Memory B cell (primary cell): ENCODE data around the gene IGF1.

Source experiments
- ATAC-seq: fragments of 150-1000 bp; cut with Tn5 transposase; 2 replicates; pipeline ENCODE4 v1.10.0; 2021; ENCODE audit warnings: low read depth, mild to moderate bottlenecking, moderate library complexity
- DNase-seq, 2 donors: peaks; one replicate each; pipeline ENCODE4 v3.0.0; 2022; ENCODE audit warnings: low spot score in 2 of 2
- H3K27ac Mint-ChIP-seq: one replicate; pipeline ENCODE4 v1.8.0; 2022; ENCODE audit warnings: mild to moderate bottlenecking, moderate library complexity, mixed read lengths
- H3K27me3 Mint-ChIP-seq: one replicate; pipeline ENCODE4 v1.8.0; 2022; ENCODE audit warnings: mixed read lengths
- H3K36me3 Mint-ChIP-seq: one replicate; pipeline ENCODE4 v1.8.0; 2022; ENCODE audit warnings: mild to moderate bottlenecking, mixed read lengths
- H3K4me1 Mint-ChIP-seq: one replicate; pipeline ENCODE4 v1.8.0; 2022; ENCODE audit warnings: mixed read lengths
- H3K4me3 Mint-ChIP-seq: one replicate; pipeline ENCODE4 v1.8.0; 2022; ENCODE audit warnings: mild to moderate bottlenecking, moderate library complexity, mixed read lengths
- H3K9me3 Mint-ChIP-seq: one replicate; pipeline ENCODE4 v1.8.0; 2022; ENCODE audit warnings: mixed read lengths

IGF1 gene

GRCh38 chr12:102480406-102480805 is at the start of gene IGF1:
Gene IGF1, minus strand, starts transcription at chr12:102480563. Its CDS starts 182 bp downstream, at chr12:102480381.
- DNase-seq (no peak), ATAC-seq (no peak)
- Mint-ChIP-seq H3K27me3 (peaks cover 2% of the 10 kb centered on the region), H3K9me3 (no peaks in the 10 kb centered on the region), H3K4me1 (peaks cover 15% of the 10 kb centered on the region), H3K36me3 (no peaks in the 10 kb centered on the region), H3K27ac (peak within 1 kb of the TSS; percentile 86), H3K4me3 (no peak within 1 kb of the TSS)

DNA sequence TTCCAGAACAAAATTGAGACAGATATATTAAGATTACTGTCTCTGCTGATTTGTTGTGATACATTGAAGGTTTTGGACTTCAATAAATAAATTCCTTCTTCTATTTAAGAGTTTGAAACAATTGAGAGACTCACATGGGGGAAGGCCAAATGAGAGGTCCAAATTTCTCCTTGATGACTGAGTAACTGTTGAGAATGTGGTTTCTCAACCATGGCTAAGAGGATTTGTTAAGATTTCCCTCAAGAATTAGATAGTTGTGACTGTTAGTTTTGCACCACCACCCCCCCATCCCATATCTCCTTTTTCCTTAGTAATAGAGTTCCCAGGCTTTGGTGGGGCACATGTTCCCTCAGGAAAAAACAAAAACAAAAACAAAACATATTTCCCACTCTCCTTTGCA is 47.7 kb upstream of the IGF1 start:
- no peak overlapping the region for H3K4me3 Mint-ChIP-seq
- no peak overlapping the region for H3K27ac Mint-ChIP-seq
- no peaks in the 10 kb centered on the region for H3K9me3 Mint-ChIP-seq
- ATAC-seq, result no peak
- H3K36me3 Mint-ChIP-seq, result no peaks in the 10 kb centered on the region
- peaks cover 12% of the 10 kb centered on the region for H3K27me3 Mint-ChIP-seq
- DNase-seq, result no peak
- H3K4me1 Mint-ChIP-seq, result no peaks in the 10 kb centered on the region

DNA sequence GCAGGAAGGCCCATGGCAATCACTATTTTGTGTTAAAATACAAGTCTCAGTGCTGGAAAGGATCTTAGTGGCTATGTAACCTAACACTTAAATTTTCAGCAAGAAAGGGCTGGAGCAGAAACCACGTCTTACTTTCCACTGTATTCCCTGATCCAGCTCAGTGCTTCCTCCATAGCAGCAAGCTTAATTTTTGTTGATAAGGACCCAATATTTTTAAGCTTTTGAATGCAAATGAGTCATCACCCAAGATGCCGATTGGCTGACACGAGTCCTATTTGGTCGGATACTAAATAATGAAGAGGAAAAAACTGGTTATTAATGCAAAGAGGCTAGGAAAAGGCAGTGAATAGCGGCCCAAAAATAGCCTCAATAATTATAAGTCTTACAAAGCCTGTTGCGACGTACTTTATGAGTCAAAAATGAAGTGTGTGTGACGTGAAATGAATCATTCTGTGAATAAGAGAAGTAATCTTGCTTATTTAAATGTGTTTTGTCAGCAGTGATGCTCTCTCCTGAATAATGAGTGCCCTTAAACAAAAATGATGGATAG is 46.9 kb upstream of the IGF1 start:
- H3K27ac Mint-ChIP-seq, result no peak overlapping the region
- no peak for ATAC-seq
- no peak for DNase-seq
- H3K4me1 Mint-ChIP-seq, result no peaks in the 10 kb centered on the region
- no peak overlapping the region for H3K4me3 Mint-ChIP-seq
- peaks cover 15% of the 10 kb centered on the region for H3K27me3 Mint-ChIP-seq
- H3K9me3 Mint-ChIP-seq, result no peaks in the 10 kb centered on the region
- H3K36me3 Mint-ChIP-seq, result no peaks in the 10 kb centered on the region

DNA sequence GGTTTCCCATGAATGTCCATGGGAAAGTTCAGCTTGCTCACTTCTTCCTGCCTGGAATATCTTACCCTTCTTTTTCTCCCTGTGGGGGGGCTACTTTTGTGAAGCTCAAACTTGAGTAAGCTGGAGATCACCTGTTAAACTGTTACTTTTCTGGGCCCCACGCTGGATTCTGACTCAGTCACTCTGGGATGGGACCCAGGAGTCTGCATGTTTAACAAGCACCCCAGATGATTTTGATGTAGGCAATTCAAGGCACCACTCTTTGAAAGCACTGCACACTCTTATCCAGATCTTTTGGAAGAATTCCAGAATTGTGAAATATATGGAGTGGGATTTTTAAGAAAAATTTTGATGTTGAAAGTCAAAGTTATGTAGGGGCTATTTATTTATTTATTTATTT is 46.3 kb upstream of the IGF1 start:
- H3K27me3 Mint-ChIP-seq, result peaks cover 15% of the 10 kb centered on the region
- H3K9me3 Mint-ChIP-seq, result no peaks in the 10 kb centered on the region
- no peaks in the 10 kb centered on the region for H3K36me3 Mint-ChIP-seq
- no peak overlapping the region for H3K4me3 Mint-ChIP-seq
- H3K4me1 Mint-ChIP-seq, result no peaks in the 10 kb centered on the region
- ATAC-seq (no peak), DNase-seq (no peak)
- no peak overlapping the region for H3K27ac Mint-ChIP-seq

GRCh38 chr12:102522768-102523167 is 42.4 kb upstream of the IGF1 start:
- H3K27ac Mint-ChIP-seq, result no peak overlapping the region
- H3K9me3 Mint-ChIP-seq, result peaks cover 1% of the 10 kb centered on the region
- H3K4me3 Mint-ChIP-seq, result no peak overlapping the region
- no peak for ATAC-seq
- no peaks in the 10 kb centered on the region for H3K36me3 Mint-ChIP-seq
- no peak for DNase-seq
- peaks cover 19% of the 10 kb centered on the region for H3K27me3 Mint-ChIP-seq
- H3K4me1 Mint-ChIP-seq, result no peaks in the 10 kb centered on the region

DNA sequence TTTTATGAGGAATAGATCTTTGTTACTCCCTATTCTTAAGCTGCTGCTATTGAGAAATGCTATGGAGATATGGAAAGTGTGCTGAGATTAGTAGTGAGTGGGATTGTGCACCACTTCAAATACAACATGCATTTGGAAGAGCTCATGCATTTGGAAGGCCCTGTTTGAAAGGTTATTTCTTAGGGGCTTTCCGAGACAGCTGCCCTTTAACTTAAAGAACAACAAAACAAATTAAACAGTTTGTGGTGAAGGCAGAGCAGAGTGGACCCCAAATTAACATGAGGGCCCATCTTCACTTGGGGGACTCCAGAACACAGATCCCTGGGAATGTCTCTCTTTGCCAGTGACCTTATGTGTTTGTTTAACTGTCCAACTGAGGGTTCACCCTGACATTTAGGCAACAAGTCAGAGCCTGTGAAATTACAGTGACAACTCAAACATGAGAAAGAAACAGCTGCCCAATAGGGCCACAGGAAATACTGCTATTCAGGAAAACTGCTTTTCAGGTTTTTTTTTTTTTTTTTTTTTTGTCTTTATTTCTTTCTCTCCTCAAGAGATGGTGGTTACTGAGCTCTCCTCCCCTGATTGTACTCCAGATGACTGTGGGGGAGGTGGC is 41.4 kb upstream of the IGF1 start:
- no peak for ATAC-seq
- no peak for DNase-seq
- H3K9me3 Mint-ChIP-seq, result peaks cover 1% of the 10 kb centered on the region
- H3K4me3 Mint-ChIP-seq, result no peak overlapping the region
- peaks cover 19% of the 10 kb centered on the region for H3K27me3 Mint-ChIP-seq
- H3K4me1 Mint-ChIP-seq, result no peaks in the 10 kb centered on the region
- H3K27ac Mint-ChIP-seq, result no peak overlapping the region
- no peaks in the 10 kb centered on the region for H3K36me3 Mint-ChIP-seq

- H3K4me1 Mint-ChIP-seq, result no peaks in the 10 kb centered on the region
- H3K4me3 Mint-ChIP-seq, result no peak overlapping the region
- ATAC-seq, result no peak
- no peak for DNase-seq
- H3K27me3 Mint-ChIP-seq, result peaks cover 13% of the 10 kb centered on the region
- no peak overlapping the region for H3K27ac Mint-ChIP-seq
- H3K36me3 Mint-ChIP-seq, result no peaks in the 10 kb centered on the region
- H3K9me3 Mint-ChIP-seq, result peaks cover 1% of the 10 kb centered on the region
Observed at GRCh38 chr12:102518871-102519270, 38.5 kb upstream of the IGF1 start.

GRCh38 chr12:102514696-102515095 is 34.3 kb upstream of the IGF1 start:
- Mint-ChIP-seq H3K4me3 (no peak overlapping the region), H3K36me3 (no peaks in the 10 kb centered on the region), H3K27me3 (peaks cover 2% of the 10 kb centered on the region), H3K27ac (no peak overlapping the region), H3K4me1 (peaks cover 4% of the 10 kb centered on the region), H3K9me3 (no peaks in the 10 kb centered on the region)
- no peak for DNase-seq
- ATAC-seq, result no peak

DNA sequence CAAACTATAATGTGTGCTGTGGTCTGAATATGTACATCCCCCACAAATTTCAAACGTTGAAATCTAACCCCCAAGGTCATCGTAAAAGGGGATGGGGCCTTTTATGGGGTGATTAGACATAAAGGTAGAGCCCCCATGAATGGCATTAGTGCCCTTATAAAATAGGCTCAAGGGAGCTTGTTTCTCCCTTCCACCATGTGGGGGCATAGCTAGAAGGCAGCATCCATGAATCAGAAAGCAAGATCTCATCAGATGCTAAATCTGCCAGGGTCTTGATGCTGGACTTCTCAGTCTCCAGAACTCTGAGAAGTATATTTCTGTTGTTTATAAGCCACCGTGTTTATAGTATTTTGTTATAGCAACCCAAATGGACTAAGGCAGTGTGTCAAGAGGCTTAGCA is 33.4 kb upstream of the IGF1 start:
- ATAC-seq (no peak), DNase-seq (no peak)
- no peaks in the 10 kb centered on the region for H3K9me3 Mint-ChIP-seq
- H3K4me1 Mint-ChIP-seq, result peaks cover 4% of the 10 kb centered on the region
- H3K27me3 Mint-ChIP-seq, result peaks cover 2% of the 10 kb centered on the region
- H3K36me3 Mint-ChIP-seq, result no peaks in the 10 kb centered on the region
- H3K4me3 Mint-ChIP-seq, result no peak overlapping the region
- no peak overlapping the region for H3K27ac Mint-ChIP-seq

GRCh38 chr12:102513272-102513671 is 32.9 kb upstream of the IGF1 start:
- Mint-ChIP-seq H3K4me3 (no peak overlapping the region), H3K4me1 (peaks cover 4% of the 10 kb centered on the region), H3K27me3 (peaks cover 2% of the 10 kb centered on the region), H3K27ac (no peak overlapping the region), H3K9me3 (no peaks in the 10 kb centered on the region), H3K36me3 (no peaks in the 10 kb centered on the region)
- DNase-seq, result no peak
- no peak for ATAC-seq

GRCh38 chr12:102512523-102512922 is 32.2 kb upstream of the IGF1 start:
- DNase-seq, result no peak
- Mint-ChIP-seq H3K9me3 (no peaks in the 10 kb centered on the region), H3K4me1 (peaks cover 4% of the 10 kb centered on the region), H3K4me3 (no peak overlapping the region), H3K27me3 (peaks cover 2% of the 10 kb centered on the region), H3K27ac (no peak overlapping the region), H3K36me3 (no peaks in the 10 kb centered on the region)
- ATAC-seq, result no peak

- DNase-seq, result no peak
- Mint-ChIP-seq H3K9me3 (no peaks in the 10 kb centered on the region), H3K4me1 (peaks cover 4% of the 10 kb centered on the region), H3K4me3 (no peak overlapping the region), H3K27me3 (peaks cover 2% of the 10 kb centered on the region), H3K36me3 (no peaks in the 10 kb centered on the region), H3K27ac (no peak overlapping the region)
- ATAC-seq, result no peak
Observed at GRCh38 chr12:102511575-102511974, 31.2 kb upstream of the IGF1 start.

GRCh38 chr12:102510463-102510862 is 30.1 kb upstream of the IGF1 start:
- Mint-ChIP-seq H3K4me1 (peaks cover 4% of the 10 kb centered on the region), H3K4me3 (no peak overlapping the region), H3K36me3 (no peaks in the 10 kb centered on the region), H3K27ac (no peak overlapping the region), H3K9me3 (no peaks in the 10 kb centered on the region), H3K27me3 (peaks cover 2% of the 10 kb centered on the region)
- DNase-seq, result no peak
- no peak for ATAC-seq

DNA sequence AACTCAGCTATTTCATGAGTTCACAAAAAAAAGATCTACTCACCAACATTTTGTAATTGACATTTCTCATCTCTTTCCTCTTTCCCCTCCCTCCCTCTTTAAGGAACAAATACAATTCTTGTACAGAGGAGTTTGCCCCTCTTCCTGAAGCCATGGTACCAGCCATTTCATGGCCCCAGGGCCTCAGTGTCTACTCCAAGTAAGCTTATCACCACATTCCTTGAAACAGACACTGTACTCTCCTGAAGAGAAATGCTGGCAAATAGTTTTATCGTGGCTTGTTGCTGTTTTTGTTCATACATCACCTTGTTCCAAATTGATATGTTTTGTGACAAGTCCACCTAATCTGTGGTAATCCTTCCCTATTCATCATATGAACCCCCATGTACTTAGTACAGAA is 29.7 kb upstream of the IGF1 start:
- H3K36me3 Mint-ChIP-seq, result no peaks in the 10 kb centered on the region
- no peak for ATAC-seq
- peaks cover 2% of the 10 kb centered on the region for H3K27me3 Mint-ChIP-seq
- DNase-seq, result no peak
- H3K27ac Mint-ChIP-seq, result no peak overlapping the region
- H3K4me3 Mint-ChIP-seq, result no peak overlapping the region
- peaks cover 4% of the 10 kb centered on the region for H3K4me1 Mint-ChIP-seq
- H3K9me3 Mint-ChIP-seq, result no peaks in the 10 kb centered on the region

DNA sequence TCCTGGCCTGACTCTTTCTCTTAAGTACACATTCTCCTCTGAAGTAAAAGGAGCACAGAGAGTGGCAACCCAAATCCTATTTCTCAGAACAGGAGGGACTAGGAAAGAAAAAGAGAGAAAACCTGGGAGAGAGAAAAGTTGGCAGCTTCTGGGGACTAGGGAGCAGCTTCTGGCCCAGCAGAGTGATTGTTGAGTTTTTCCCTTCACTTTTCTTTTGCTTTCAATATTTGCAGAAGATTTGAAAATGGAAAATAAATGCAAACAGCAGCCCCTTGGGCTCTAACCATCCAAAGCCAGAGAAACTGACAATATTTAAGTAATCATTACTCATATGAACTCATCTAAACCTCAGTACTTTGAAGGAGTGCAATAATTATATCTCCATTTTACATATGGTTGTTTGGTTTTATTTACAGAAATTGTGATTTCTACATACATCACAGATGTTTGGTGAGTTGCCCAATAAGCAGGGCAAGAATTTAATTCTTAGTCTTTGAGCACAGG is 28.8 kb upstream of the IGF1 start:
- ATAC-seq (no peak), DNase-seq (no peak)
- H3K36me3 Mint-ChIP-seq, result no peaks in the 10 kb centered on the region
- no peak overlapping the region for H3K27ac Mint-ChIP-seq
- no peak overlapping the region for H3K4me3 Mint-ChIP-seq
- peaks cover 6% of the 10 kb centered on the region for H3K4me1 Mint-ChIP-seq
- H3K27me3 Mint-ChIP-seq, result peaks cover 2% of the 10 kb centered on the region
- H3K9me3 Mint-ChIP-seq, result no peaks in the 10 kb centered on the region
